ENCODE results near the gene TAS2R14. TPM values are rescaled to one million over a fixed set of nuclear protein-coding genes. Genes with fewer than 3 reads are reported as not detected.

Gene TAS2R14
- total and polyA plus RNA-seq, 2 donors (not counting 1 experiment from before 2014, with no cell fraction given), result 2.0 to 2.6 TPM

- no peaks in the 10 kb centered on the region for H3K36me3 ChIP-seq (ENCODE audit: control insufficient read depth, insufficient read depth, low read length)
- H3K79me2 ChIP-seq (ENCODE audit: control insufficient read depth, insufficient read depth, low read length), result no peaks in the 10 kb centered on the region
- no peak for TF ChIP-seq EZH2 (IDR thresholded peaks at IDR 0.05; ENCODE audit: low read length, missing control alignments)
- no peak for TF ChIP-seq CTCF (conservative IDR thresholded peaks at IDR 0.05 in 1 of 2, IDR thresholded peaks at IDR 0.05 in 1 of 2; ENCODE audit: low read depth in 1 of 2, low read length in 2 of 2)
- H3K27me3 ChIP-seq (ENCODE audit: control insufficient read depth, insufficient read depth, low read length), result no peaks in the 10 kb centered on the region
- no peak overlapping the region for H3K27ac ChIP-seq (ENCODE audit: insufficient read depth, low read length)
- DNase-seq (ENCODE audit: low read depth in 2 of 2), result no peak
- no peak overlapping the region for H3K4me3 ChIP-seq (replicated peaks in 1 of 4; ENCODE audit: control extremely low read depth in 1 of 4, insufficient read depth in 1 of 4, low read depth in 3 of 4, low read length in 4 of 4)
- no peak overlapping the region for H3K9ac ChIP-seq (ENCODE audit: insufficient read depth, low read length)
- no peaks in the 10 kb centered on the region for H3K4me1 ChIP-seq (ENCODE audit: control insufficient read depth, extremely low read depth, insufficient read depth, low read length)
- no peak overlapping the region for H3K4me2 ChIP-seq (ENCODE audit: extremely low read depth, insufficient read depth, low read length)
- no peaks in the 10 kb centered on the region for H4K20me1 ChIP-seq (ENCODE audit: control insufficient read depth, extremely low read depth, insufficient read depth, low read length)
- H2AFZ ChIP-seq (ENCODE audit: low read length), result no peak overlapping the region
- H3K9me3 ChIP-seq (ENCODE audit: control insufficient read depth, insufficient read depth, low read depth, low read length), result no peaks in the 10 kb centered on the region
Measured at GRCh38 chr12:10901427-10901826, 37.6 kb downstream of the TAS2R14 start.

- TF ChIP-seq EZH2 (IDR thresholded peaks at IDR 0.05; ENCODE audit: low read length, missing control alignments) (no peak), CTCF (conservative IDR thresholded peaks at IDR 0.05 in 1 of 2, IDR thresholded peaks at IDR 0.05 in 1 of 2; ENCODE audit: low read depth in 1 of 2, low read length in 2 of 2) (no peak)
- Histone ChIP-seq H3K9me3 (ENCODE audit: control insufficient read depth, insufficient read depth, low read depth, low read length) (no peaks in the 10 kb centered on the region), H3K79me2 (ENCODE audit: control insufficient read depth, insufficient read depth, low read length) (no peaks in the 10 kb centered on the region), H3K4me2 (ENCODE audit: extremely low read depth, insufficient read depth, low read length) (no peak overlapping the region), H3K4me3 (replicated peaks in 1 of 4; ENCODE audit: control extremely low read depth in 1 of 4, insufficient read depth in 1 of 4, low read depth in 3 of 4, low read length in 4 of 4) (no peak overlapping the region), H3K27ac (ENCODE audit: insufficient read depth, low read length) (no peak overlapping the region), H2AFZ (ENCODE audit: low read length) (no peak overlapping the region), H3K27me3 (ENCODE audit: control insufficient read depth, insufficient read depth, low read length) (no peaks in the 10 kb centered on the region), H3K4me1 (ENCODE audit: control insufficient read depth, extremely low read depth, insufficient read depth, low read length) (no peaks in the 10 kb centered on the region), H3K36me3 (ENCODE audit: control insufficient read depth, insufficient read depth, low read length) (no peaks in the 10 kb centered on the region), H4K20me1 (ENCODE audit: control insufficient read depth, extremely low read depth, insufficient read depth, low read length) (no peaks in the 10 kb centered on the region), H3K9ac (ENCODE audit: insufficient read depth, low read length) (no peak overlapping the region)
- no peak for DNase-seq (ENCODE audit: low read depth in 2 of 2)
Measured at GRCh38 chr12:10900972-10901371, 38.1 kb downstream of the TAS2R14 start.

DNA sequence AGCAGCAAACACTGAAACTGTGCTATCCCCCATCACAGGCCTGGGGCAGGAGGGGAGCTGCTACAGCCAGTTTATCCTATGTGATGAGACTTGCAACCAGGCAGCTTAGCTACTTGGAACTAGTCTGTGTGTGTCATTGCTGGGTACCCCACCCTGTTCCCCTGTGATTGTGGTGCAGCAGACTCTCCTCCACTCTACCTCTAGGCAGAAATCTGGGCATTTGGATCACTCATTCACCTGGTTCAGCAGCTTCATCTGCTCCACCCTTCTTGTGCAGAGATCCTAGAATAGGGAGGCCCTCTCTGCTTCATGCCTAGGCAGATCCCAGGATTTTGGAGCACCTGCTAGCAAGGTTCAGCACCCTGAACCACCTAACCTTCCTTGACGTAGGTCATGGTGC lies 38.5 kb downstream of the TAS2R14 start:
- Histone ChIP-seq H2AFZ (ENCODE audit: low read length) (no peak overlapping the region), H4K20me1 (ENCODE audit: control insufficient read depth, extremely low read depth, insufficient read depth, low read length) (no peaks in the 10 kb centered on the region), H3K79me2 (ENCODE audit: control insufficient read depth, insufficient read depth, low read length) (no peaks in the 10 kb centered on the region), H3K27me3 (ENCODE audit: control insufficient read depth, insufficient read depth, low read length) (no peaks in the 10 kb centered on the region), H3K27ac (ENCODE audit: insufficient read depth, low read length) (no peak overlapping the region), H3K9ac (ENCODE audit: insufficient read depth, low read length) (no peak overlapping the region), H3K9me3 (ENCODE audit: control insufficient read depth, insufficient read depth, low read depth, low read length) (no peaks in the 10 kb centered on the region), H3K4me2 (ENCODE audit: extremely low read depth, insufficient read depth, low read length) (no peak overlapping the region), H3K36me3 (ENCODE audit: control insufficient read depth, insufficient read depth, low read length) (no peaks in the 10 kb centered on the region), H3K4me1 (ENCODE audit: control insufficient read depth, extremely low read depth, insufficient read depth, low read length) (no peaks in the 10 kb centered on the region), H3K4me3 (replicated peaks in 1 of 4; ENCODE audit: control extremely low read depth in 1 of 4, insufficient read depth in 1 of 4, low read depth in 3 of 4, low read length in 4 of 4) (no peak overlapping the region)
- no peak for DNase-seq (ENCODE audit: low read depth in 2 of 2)
- TF ChIP-seq CTCF (conservative IDR thresholded peaks at IDR 0.05 in 1 of 2, IDR thresholded peaks at IDR 0.05 in 1 of 2; ENCODE audit: low read depth in 1 of 2, low read length in 2 of 2), result no peak
